ENCODE results near the gene UBIAD1. TPM values are rescaled to one million over a fixed set of nuclear protein-coding genes. Genes with fewer than 3 reads are reported as not detected.

Gene UBIAD1
- total and polyA plus RNA-seq, 5 donors from 2014 or later = 20.9 to 43.5 (median 38.3) TPM

- H3K4me3 ChIP-seq (ENCODE audit: low read depth, low read length) = no peak overlapping the region
- peaks cover 0 to 6% (median 2%) of the 10 kb centered on the region in 4 donors for H3K4me1 Mint-ChIP-seq
- DNase-seq (peak in 1 of 3 donors; percentile 39), ATAC-seq (ENCODE audit: low read depth in 2 of 2) (no peak)
- H3K9me3 ChIP-seq (ENCODE audit: control insufficient read depth in 2 of 2, low read length in 2 of 2) = no peaks in the 10 kb centered on the region
- no peaks in the 10 kb centered on the region for H3K4me1 ChIP-seq (ENCODE audit: control insufficient read depth, insufficient read depth, low read length, poor library complexity, severe bottlenecking)
- no peaks in the 10 kb centered on the region for H3K36me3 ChIP-seq (ENCODE audit: control insufficient read depth, insufficient read depth, low read length)
- no peaks in the 10 kb centered on the region for H3K27me3 ChIP-seq (ENCODE audit: control insufficient read depth, insufficient read depth, low read length)
- peak overlapping the region in 1 of 4 donors; percentile 31 for H3K4me3 Mint-ChIP-seq
- peaks cover 12% of the 10 kb centered on the region for H3K27me3 Mint-ChIP-seq
- no peaks in the 10 kb centered on the region for H3K9me3 Mint-ChIP-seq
- no peaks in the 10 kb centered on the region for H3K36me3 Mint-ChIP-seq
- peak overlapping the region in 1 of 3 donors; percentile 46 for H3K27ac Mint-ChIP-seq
- no peak overlapping the region for H3K27ac ChIP-seq (ENCODE audit: insufficient read depth, low read length, poor library complexity, severe bottlenecking)
Measured at GRCh38 chr1:11320153-11320936, 47.3 kb downstream of the UBIAD1 start.

GRCh38 chr1:11321656-11322491 lies 48.9 kb downstream of the UBIAD1 start:
- Mint-ChIP-seq H3K9me3 (no peaks in the 10 kb centered on the region), H3K27ac (no peak overlapping the region), H3K36me3 (no peaks in the 10 kb centered on the region), H3K27me3 (peaks cover 12% of the 10 kb centered on the region), H3K4me1 (peaks cover 0 to 6% (median 0%) of the 10 kb centered on the region in 4 donors), H3K4me3 (no peak overlapping the region)
- no peaks in the 10 kb centered on the region for H3K36me3 ChIP-seq (ENCODE audit: control insufficient read depth, insufficient read depth, low read length)
- H3K4me1 ChIP-seq (ENCODE audit: control insufficient read depth, insufficient read depth, low read length, poor library complexity, severe bottlenecking) = no peaks in the 10 kb centered on the region
- ATAC-seq (ENCODE audit: low read depth in 2 of 2) (no peak), DNase-seq (no peak)
- H3K27me3 ChIP-seq (ENCODE audit: control insufficient read depth, insufficient read depth, low read length) = no peaks in the 10 kb centered on the region
- H3K9me3 ChIP-seq (ENCODE audit: control insufficient read depth in 2 of 2, low read length in 2 of 2) = no peaks in the 10 kb centered on the region
- H3K4me3 ChIP-seq (ENCODE audit: low read depth, low read length) = no peak overlapping the region
- no peak overlapping the region for H3K27ac ChIP-seq (ENCODE audit: insufficient read depth, low read length, poor library complexity, severe bottlenecking)

GRCh38 chr1:11324567-11325165 lies 51.7 kb downstream of the UBIAD1 start:
- H3K27me3 Mint-ChIP-seq = peaks cover 8% of the 10 kb centered on the region
- DNase-seq (no peak), ATAC-seq (ENCODE audit: low read depth in 2 of 2) (no peak)
- H3K36me3 Mint-ChIP-seq = no peaks in the 10 kb centered on the region
- H3K9me3 Mint-ChIP-seq = no peaks in the 10 kb centered on the region
- no peaks in the 10 kb centered on the region for H3K9me3 ChIP-seq (ENCODE audit: control insufficient read depth in 2 of 2, low read length in 2 of 2)
- no peaks in the 10 kb centered on the region for H3K36me3 ChIP-seq (ENCODE audit: control insufficient read depth, insufficient read depth, low read length)
- H3K27me3 ChIP-seq (ENCODE audit: control insufficient read depth, insufficient read depth, low read length) = no peaks in the 10 kb centered on the region
- no peaks in the 10 kb centered on the region for H3K4me1 ChIP-seq (ENCODE audit: control insufficient read depth, insufficient read depth, low read length, poor library complexity, severe bottlenecking)
- no peak overlapping the region for H3K27ac ChIP-seq (ENCODE audit: insufficient read depth, low read length, poor library complexity, severe bottlenecking)
- H3K4me1 Mint-ChIP-seq = peaks cover 0 to 6% (median 1%) of the 10 kb centered on the region in 4 donors
- no peak overlapping the region for H3K4me3 ChIP-seq (ENCODE audit: low read depth, low read length)
- H3K27ac Mint-ChIP-seq = no peak overlapping the region
- H3K4me3 Mint-ChIP-seq = no peak overlapping the region

GRCh38 chr1:11326070-11326469 lies 53.1 kb downstream of the UBIAD1 start:
- H3K4me1 Mint-ChIP-seq = peaks cover 0 to 2% (median 0%) of the 10 kb centered on the region in 4 donors
- H3K27ac Mint-ChIP-seq = no peak overlapping the region
- no peak overlapping the region for H3K27ac ChIP-seq (ENCODE audit: insufficient read depth, low read length, poor library complexity, severe bottlenecking)
- H3K4me3 Mint-ChIP-seq = no peak overlapping the region
- DNase-seq = no peak
- ATAC-seq (ENCODE audit: low read depth in 2 of 2) = no peak
- no peaks in the 10 kb centered on the region for H3K27me3 ChIP-seq (ENCODE audit: control insufficient read depth, insufficient read depth, low read length)
- no peaks in the 10 kb centered on the region for H3K36me3 Mint-ChIP-seq
- H3K36me3 ChIP-seq (ENCODE audit: control insufficient read depth, insufficient read depth, low read length) = no peaks in the 10 kb centered on the region
- H3K9me3 Mint-ChIP-seq = no peaks in the 10 kb centered on the region
- H3K4me1 ChIP-seq (ENCODE audit: control insufficient read depth, insufficient read depth, low read length, poor library complexity, severe bottlenecking) = no peaks in the 10 kb centered on the region
- H3K9me3 ChIP-seq (ENCODE audit: control insufficient read depth in 2 of 2, low read length in 2 of 2) = no peaks in the 10 kb centered on the region
- H3K4me3 ChIP-seq (ENCODE audit: low read depth, low read length) = no peak overlapping the region
- peaks cover 5% of the 10 kb centered on the region for H3K27me3 Mint-ChIP-seq

GRCh38 chr1:11328444-11328843 lies 55.4 kb downstream of the UBIAD1 start:
- Histone ChIP-seq H3K4me1 (ENCODE audit: control insufficient read depth, insufficient read depth, low read length, poor library complexity, severe bottlenecking) (no peaks in the 10 kb centered on the region), H3K9me3 (ENCODE audit: control insufficient read depth in 2 of 2, low read length in 2 of 2) (no peaks in the 10 kb centered on the region), H3K27ac (ENCODE audit: insufficient read depth, low read length, poor library complexity, severe bottlenecking) (no peak overlapping the region), H3K36me3 (ENCODE audit: control insufficient read depth, insufficient read depth, low read length) (no peaks in the 10 kb centered on the region), H3K4me3 (ENCODE audit: low read depth, low read length) (no peak overlapping the region), H3K27me3 (ENCODE audit: control insufficient read depth, insufficient read depth, low read length) (no peaks in the 10 kb centered on the region)
- H3K27ac Mint-ChIP-seq = no peak overlapping the region
- no peaks in the 10 kb centered on the region for H3K36me3 Mint-ChIP-seq
- H3K4me1 Mint-ChIP-seq = peaks cover 0 to 2% (median 0%) of the 10 kb centered on the region in 4 donors
- H3K27me3 Mint-ChIP-seq = peaks cover 5% of the 10 kb centered on the region
- no peak for ATAC-seq (ENCODE audit: low read depth in 2 of 2)
- peaks cover 0 to 1% (median 0%) of the 10 kb centered on the region in 7 donors for H3K9me3 Mint-ChIP-seq
- DNase-seq = no peak
- H3K4me3 Mint-ChIP-seq = no peak overlapping the region

- no peak overlapping the region for H3K27ac Mint-ChIP-seq
- Histone ChIP-seq H3K36me3 (ENCODE audit: control insufficient read depth, insufficient read depth, low read length) (no peaks in the 10 kb centered on the region), H3K27ac (ENCODE audit: insufficient read depth, low read length, poor library complexity, severe bottlenecking) (no peak overlapping the region), H3K9me3 (ENCODE audit: control insufficient read depth in 2 of 2, low read length in 2 of 2) (no peaks in the 10 kb centered on the region), H3K27me3 (ENCODE audit: control insufficient read depth, insufficient read depth, low read length) (no peaks in the 10 kb centered on the region), H3K4me1 (ENCODE audit: control insufficient read depth, insufficient read depth, low read length, poor library complexity, severe bottlenecking) (no peaks in the 10 kb centered on the region), H3K4me3 (ENCODE audit: low read depth, low read length) (no peak overlapping the region)
- H3K27me3 Mint-ChIP-seq = no peaks in the 10 kb centered on the region
- no peaks in the 10 kb centered on the region for H3K36me3 Mint-ChIP-seq
- DNase-seq (no peak), ATAC-seq (ENCODE audit: low read depth in 2 of 2) (no peak)
- peaks cover 0 to 1% (median 0%) of the 10 kb centered on the region in 7 donors for H3K9me3 Mint-ChIP-seq
- H3K4me1 Mint-ChIP-seq = peaks cover 0 to 2% (median 0%) of the 10 kb centered on the region in 4 donors
- H3K4me3 Mint-ChIP-seq = no peak overlapping the region
Measured at GRCh38 chr1:11330411-11330810, 57.4 kb downstream of the UBIAD1 start.

GRCh38 chr1:11331036-11331944 lies 58.3 kb downstream of the UBIAD1 start:
- no peak overlapping the region for H3K4me3 ChIP-seq (ENCODE audit: low read depth, low read length)
- Mint-ChIP-seq H3K9me3 (peaks cover 0 to 1% (median 0%) of the 10 kb centered on the region in 7 donors), H3K27ac (no peak overlapping the region), H3K4me3 (no peak overlapping the region), H3K36me3 (no peaks in the 10 kb centered on the region), H3K4me1 (peaks cover 0 to 2% (median 0%) of the 10 kb centered on the region in 4 donors), H3K27me3 (no peaks in the 10 kb centered on the region)
- no peaks in the 10 kb centered on the region for H3K9me3 ChIP-seq (ENCODE audit: control insufficient read depth in 2 of 2, low read length in 2 of 2)
- H3K36me3 ChIP-seq (ENCODE audit: control insufficient read depth, insufficient read depth, low read length) = no peaks in the 10 kb centered on the region
- DNase-seq (no peak), ATAC-seq (ENCODE audit: low read depth in 2 of 2) (no peak)
- H3K27me3 ChIP-seq (ENCODE audit: control insufficient read depth, insufficient read depth, low read length) = no peaks in the 10 kb centered on the region
- no peaks in the 10 kb centered on the region for H3K4me1 ChIP-seq (ENCODE audit: control insufficient read depth, insufficient read depth, low read length, poor library complexity, severe bottlenecking)
- no peak overlapping the region for H3K27ac ChIP-seq (ENCODE audit: insufficient read depth, low read length, poor library complexity, severe bottlenecking)

Data from CD4-positive, CD25-positive, alpha-beta regulatory T cell (primary cell).